Activated naive CD4-positive, alpha-beta T cell treated with Interleukin-2 at 50 U/mL for 16 hours (primary cell): ENCODE results near the gene POPDC2.
"Not testable (repeated sequence)": the region's sequence is repeated elsewhere in the genome, so short reads cannot be mapped to it uniquely, and the experiment has no call there.

Source experiments
- DNase-seq: peaks from one replicate; pipeline ENCODE4 v3.0.0-alpha.2; 2020

POPDC2 gene, protein sequence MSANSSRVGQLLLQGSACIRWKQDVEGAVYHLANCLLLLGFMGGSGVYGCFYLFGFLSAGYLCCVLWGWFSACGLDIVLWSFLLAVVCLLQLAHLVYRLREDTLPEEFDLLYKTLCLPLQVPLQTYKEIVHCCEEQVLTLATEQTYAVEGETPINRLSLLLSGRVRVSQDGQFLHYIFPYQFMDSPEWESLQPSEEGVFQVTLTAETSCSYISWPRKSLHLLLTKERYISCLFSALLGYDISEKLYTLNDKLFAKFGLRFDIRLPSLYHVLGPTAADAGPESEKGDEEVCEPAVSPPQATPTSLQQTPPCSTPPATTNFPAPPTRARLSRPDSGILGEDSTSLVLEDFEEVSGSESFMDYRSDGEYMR

DNA sequence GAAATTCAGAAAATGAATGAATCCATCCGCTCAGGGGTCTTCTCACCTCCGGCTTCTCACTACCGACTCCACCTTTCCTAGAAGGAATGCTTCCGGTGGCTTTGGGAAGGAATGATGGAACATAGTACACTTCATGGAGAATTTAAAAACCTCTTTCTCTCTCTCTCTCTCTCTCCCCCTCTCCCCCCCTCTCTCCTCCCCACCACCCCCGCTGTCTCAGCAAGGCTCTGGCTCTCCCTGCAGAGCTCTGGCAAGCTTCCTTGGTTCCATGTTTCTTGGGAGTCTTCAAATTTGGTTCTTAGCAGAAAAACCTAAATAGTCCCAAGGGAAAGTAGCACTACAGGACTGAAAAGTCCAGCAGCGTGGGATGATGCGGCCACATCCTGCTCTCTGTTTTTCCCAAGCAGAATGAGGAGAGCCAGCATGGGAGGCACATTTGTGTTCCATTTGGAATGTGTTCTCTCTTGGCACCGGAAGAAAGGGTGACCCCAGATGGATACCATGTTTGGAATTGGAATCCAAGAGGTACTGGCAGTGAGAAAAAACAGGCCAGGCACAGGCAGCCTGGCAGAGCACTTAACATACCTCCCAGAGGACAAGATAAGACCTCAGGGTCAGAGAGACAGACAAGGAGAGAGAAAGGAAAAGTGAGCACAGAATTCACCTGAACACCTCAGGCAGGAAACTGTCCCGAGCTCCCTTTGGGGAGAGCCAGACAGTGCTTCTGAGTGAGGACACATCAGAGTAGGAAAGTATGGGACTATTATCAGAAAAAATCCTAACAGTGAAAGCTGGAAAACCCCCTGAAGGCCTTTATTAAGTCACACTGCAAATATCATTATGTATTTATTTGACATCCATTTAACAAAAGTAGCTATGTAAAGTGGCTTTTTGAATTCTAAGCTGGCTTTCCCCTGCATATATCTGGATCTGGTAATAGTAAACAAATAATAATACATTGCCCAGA lies at the start of gene POPDC2:
TSS of gene POPDC2 (minus strand) at position 116 of the 967 bp plus-strand sequence. CDS start 166 bp downstream, outside the sequence.
- DNase-seq, result no peak

DNA sequence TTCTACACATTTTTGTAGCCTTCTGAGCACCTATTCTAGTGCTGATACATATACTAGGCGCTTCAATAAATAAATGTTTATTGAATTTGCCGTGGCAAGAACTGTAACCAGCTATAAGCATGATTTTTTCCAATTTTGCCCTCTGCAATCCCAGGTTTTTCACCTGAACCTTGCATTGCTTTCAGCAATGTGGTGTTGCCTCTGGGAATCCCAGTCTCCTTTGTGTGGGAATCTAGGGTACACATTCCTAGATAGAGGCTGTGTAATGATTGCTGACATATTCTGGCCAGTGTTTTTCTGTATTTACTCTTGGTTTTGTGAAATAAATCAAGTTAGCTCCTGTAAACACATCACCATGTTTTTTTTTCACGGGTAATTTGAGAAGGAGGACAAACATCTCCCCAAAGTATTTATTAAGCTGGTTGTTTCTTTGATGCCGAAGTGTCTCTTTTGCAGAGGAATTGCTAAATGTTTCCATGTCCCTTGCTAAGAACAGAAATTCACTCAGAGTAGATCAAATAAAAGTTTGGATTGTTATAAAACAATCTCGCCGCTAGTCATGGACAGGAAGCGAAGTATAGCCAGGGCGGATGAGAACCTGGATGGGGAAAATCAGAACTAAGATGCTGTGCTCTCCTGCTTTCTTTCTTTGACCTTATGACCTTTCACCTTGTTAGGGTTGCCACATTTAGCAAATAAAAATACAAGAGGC lies 43.6 kb upstream of the POPDC2 start:
- DNase-seq, result no peak

DNA sequence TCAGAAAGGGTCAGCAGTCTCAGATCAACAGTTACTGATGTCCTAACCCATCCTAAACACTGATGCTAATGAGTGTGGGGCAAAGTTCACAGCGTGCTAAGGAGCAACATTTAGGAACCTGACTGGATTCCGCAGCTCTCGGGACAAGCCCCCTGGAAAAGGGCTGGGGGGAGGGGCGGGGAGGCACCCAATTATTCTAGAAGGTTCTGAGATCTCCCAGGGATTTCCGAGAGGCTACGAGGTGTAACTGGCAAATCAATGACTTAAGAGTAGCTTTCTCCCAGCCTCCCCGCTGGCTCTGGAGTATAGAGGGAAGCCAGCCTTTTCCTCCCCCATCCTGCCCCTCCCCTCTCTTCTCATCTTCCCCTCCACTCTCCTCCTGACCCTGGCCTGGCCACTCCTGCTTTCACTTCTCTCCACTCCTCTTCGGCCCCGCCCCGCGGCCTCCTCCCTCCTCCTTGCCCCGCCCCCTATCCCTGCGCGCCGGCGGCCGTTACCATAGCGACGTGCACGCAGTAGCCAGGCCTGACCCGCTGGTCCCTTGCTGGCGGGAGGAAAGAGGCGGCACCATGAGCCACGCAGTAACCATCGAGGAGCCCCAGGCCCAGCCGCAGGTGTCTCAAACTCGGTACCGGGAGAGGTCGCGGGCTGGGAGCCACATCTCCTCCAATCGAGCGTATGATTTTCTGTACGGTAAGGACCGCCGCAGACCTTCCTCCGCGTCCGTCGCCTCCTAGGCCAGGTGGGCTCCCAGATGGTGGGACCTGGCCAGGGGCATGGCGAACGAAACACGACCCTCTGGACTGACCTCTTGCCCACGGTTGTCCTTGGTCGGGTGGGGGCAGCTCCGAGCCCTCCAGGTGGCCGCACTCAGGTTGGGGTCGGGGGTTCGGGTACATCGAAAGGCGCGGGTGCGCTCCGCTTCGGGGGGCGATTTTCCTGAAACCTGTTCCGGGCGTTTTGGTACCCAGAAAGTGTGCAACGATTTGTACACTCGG lies 42.4 kb upstream of the POPDC2 start, which contains the start of gene CFAP91:
TSS of gene CFAP91 (plus strand) at position 493 of the 998 bp plus-strand sequence. CDS start at position 570, 77 bp downstream.
- peak; percentile 81 for DNase-seq

DNA sequence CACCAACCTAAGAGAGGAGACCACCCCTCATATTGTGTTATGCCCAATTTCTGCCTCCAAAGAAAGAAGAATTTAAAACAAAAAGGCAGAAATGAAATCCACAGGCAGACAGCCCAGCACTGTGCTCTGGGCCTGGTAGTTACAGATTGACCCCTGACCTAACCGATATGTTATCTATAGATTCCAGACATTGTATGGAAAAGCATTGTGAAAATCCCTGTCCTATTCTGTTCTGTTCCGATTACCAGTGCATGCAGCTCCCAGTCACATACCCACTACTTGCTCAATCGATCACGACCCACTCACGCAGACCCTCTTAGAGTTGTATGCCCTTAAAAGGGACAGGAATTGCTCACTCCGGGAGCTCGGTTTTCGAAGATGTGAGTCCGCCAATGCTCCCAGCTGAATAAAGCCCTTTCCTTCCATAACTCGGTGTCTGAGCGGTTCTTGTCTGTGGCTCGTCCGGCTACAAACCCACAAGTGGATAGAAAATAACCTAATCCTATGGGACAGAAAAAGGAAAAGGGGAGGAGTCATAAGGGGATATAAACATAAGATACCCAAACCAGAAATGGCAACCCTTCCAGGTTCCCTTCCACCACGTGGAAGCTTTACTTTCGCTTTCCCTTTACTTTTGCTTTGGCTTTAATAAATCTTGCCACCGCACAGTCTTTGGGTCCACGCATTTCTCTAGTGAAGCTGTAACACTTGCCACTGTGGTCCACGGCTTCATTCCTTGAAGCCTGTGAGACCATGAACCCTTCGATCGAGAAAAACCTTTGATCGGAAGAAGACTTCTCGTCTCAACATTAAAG lies 40.7 kb upstream of the POPDC2 start:
- DNase-seq, result no peak

DNA sequence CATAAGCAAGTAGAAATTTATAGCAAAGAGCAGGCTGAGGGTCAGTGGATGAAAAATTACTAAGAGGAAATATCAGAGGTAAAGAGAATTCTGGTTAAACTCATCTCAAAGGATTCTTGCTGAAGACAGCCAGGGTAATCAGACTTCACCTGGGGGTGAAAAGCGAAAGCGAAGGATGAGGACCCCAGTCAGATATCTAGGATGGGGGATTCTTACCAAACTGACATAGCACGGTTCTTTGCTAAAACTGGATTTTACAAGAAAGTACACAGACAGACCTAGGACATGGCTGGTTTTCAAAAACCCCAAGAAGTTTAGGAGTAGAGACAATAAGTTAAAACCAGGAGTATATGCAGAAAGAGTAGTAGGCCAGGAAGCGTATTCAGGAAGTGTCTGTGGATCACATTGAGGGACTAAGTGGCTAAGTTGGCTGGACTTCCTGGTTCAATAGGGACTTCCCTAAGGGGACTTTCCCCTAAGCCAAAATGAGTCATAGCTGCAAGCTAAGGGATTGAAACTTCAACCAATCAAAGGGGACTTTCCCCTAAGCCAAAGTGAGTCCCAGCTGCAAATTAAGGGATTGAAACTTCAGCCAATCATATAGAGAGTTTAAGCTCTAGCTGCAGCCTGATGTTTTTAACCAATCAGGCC lies 40.0 kb upstream of the POPDC2 start:
- DNase-seq, result peak; percentile 7

DNA sequence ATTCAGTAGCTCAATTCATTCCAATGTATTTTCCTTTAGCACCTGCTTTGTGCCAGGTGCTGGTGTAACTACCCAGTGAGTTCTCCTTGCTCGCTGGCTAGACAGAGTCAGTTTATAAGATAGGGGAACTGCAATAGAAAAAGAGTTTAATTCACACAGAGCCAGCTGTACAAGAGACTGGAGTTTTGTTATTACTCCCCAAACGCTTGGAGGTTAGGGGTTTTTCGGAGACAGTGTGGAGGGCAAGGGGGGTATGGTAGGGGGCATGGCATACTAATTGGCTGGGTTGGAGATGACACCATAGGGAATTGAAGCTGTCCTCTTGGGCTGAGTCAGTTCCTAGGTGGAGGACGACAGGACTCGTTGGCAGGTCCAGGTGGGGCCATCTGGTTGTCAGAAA lies 37.0 kb upstream of the POPDC2 start:
- no peak for DNase-seq

DNA sequence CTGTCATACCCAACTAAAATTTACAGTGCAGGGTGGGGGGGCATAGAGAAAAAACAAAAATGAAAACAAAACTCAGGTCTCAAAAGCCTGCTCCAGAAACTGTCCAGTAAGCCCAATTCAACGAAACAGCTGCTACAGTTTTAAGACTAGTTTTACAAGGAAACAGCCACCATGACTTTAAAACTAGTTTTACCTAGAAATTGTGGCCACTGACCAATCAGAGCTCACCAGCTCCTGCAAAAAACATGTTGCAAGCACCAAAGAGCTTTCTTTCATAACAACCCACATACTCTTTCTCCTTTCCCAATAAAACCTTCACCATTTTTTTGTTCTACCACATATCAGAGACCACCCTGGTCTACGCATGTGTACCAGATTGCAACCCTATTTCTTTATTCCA lies 35.1 kb upstream of the POPDC2 start:
- no peak for DNase-seq

DNA sequence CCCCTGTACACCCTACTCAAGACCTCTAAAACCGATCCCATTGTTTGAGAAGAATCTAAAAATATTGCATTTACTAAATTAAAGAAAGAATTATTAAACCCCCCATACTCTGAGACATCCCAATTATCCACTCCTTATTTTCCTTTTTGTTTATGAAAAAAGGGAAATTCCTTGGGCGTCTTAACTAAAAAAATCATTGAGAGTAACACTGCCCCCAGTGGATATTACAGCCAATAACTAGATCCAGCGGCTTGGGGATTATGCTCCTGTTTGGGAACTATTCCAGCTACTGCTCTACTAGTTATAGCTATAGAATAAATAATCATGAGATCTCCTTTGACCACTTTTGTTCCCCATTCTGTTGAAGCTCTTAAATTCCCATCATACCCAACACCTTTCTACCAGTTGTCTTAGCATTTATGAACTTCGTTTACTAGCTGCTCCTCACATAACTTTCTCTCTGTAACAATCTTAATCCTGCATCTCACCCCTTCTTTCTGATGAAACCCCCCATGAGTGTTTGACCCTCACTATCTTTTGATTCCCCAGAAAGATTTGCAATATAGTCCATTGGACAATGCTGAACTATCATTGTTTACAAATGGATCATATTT lies 29.8 kb upstream of the POPDC2 start:
- DNase-seq, result no peak

DNA sequence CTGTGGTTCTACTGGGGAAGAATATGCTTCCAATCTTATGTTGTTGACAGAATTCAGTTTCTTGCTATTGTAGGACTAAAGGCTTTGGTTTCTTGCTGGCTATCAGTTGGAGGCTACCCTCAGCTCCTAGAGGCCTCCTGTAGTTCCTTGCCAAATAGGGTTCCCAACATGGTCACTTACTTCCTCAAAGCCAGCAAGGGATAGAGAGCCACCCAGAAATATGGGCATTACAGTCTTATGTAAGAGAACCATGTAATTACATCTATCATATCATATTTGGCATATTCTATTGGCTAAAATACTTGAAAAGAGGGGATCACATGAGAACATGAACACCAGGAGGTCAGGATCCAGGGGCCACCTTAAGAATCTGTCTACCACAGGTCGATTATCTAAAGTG lies 23.0 kb upstream of the POPDC2 start:
- no peak for DNase-seq

DNA sequence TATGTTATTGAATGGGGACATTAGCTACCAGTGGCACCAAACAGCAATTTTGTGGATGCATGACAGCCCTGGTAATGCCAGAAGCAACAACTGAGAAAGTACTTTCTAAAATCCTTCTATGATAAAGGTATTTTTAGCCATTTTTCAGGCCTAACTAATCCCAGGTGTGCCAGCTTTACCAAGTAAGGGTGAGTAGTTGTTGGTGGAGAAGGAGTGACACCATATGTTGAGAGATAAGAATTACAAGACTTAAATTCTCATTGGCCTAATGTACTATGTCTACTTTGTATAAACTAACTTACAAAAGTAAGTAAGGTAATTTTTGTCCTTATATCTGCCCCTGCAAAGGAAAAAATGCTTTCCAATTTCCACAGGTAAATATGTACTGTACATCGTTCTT lies 20.9 kb upstream of the POPDC2 start:
- DNase-seq, result no peak

DNA sequence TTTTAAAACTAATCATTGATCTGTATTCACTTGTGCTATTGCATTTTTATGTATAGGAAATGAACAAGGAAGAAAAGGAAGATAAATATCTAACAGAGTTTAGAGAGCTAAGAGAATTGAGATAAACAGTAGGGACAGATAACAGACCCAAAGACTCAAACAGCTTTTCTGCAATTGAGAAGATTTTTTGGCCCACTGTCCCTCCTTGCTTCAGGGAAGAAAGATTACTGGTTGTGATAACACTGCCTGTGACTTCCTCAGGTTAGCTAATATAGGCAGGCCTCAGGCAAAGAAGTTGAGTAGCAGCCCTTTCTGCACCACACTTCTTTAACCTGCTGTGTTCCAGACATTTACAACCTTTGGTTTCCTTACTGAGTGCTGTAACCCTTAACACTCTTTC lies 19.5 kb upstream of the POPDC2 start:
- no peak for DNase-seq

DNA sequence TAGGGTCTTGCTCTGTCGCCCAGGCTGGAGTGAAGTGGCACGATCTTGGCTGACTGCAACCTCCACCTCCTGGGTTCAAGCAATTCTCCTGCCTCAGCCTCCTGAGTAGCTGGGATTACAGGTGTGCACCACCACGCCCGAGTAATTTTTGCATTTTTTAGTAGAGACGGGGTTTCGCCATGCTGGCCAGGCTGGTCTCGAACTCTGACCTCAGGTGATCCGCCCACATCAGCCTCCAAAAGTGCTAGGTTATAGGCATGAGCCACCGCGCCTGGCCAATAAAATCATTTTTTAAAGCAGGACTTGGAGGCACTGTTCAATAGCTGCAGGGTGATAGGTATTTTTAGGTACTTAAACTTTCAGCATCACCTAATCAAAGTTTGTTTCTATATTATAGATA lies 17.8 kb upstream of the POPDC2 start:
- DNase-seq, result not testable (repeated sequence)

DNA sequence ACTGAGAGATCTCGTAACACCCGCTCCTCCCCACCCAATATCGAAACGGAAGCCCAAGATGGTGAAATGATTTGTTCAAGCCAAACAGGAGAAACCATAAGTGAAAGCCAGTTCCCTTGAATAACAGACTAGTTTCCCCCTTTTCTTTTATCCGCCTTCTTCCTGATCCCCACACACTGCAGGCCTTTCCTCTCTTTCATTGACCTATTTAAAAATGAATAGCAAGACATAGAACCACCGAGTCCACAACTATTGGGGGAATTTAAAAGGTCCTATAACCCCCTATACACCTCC lies 17.2 kb upstream of the POPDC2 start:
- DNase-seq, result no peak

DNA sequence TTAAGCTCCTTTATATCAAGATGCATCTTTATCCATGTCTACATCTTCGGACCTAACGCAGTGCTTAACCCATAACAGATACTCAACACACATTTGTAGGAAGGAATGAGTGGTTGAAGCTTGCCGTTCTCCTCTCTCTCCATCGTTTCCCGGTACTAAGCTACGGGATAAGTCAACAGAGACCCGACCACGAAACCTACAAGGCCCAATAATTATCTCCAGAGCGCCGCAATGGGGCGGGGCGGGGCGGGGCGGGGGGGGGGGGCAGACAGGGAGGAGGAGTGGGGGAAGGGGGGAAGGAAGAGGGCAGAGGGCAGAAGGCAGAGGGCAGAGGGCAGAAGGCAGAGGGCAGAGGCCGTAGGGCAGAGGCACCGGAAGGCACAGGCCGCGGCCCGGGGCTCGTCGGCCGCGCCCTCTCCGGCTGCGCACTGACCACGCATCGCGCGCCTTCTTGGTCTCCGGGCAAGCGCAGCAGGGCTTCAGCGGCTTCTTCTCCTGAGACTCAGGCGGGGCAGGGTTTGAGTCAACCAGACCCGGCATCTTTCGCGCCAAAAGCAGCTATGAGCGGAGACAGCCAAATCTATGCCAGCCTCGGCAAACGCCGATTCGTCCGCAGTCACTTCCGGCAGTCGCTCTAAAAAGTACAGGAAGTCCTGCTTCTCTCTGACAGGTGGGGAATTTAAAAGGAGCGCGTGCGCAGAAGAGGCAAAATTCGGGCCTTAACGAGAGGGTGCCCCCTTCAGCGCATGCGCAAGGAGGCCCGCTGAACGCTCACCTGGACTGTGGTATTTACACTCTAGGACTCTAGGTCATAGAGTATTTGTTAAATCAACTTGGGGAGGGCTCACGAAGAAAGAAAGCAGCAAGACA lies 16.6 kb upstream of the POPDC2 start, which contains the start of gene COX17:
TSS of gene COX17 (minus strand) at position 636 of the 870 bp plus-strand sequence. CDS start at position 540, 96 bp downstream.
- peak; percentile 94 for DNase-seq

DNA sequence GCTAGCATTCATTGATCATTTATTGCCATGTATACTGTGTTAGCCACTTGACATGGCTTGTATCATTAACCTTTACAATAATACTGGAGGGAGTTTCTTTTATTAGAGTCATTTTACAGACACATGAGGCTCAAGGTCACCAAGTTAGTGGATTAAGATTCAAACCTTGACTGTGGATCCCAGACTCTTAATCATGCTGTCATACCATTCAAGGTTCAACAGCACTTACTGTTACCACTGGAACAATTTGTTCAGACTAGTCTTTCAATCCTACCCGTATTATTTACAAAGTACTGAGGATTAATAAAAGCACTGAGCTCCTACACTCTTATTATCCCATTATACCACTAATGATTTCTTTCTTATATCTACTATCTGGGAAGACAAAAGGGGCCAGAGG lies 15.6 kb upstream of the POPDC2 start:
- no peak for DNase-seq

DNA sequence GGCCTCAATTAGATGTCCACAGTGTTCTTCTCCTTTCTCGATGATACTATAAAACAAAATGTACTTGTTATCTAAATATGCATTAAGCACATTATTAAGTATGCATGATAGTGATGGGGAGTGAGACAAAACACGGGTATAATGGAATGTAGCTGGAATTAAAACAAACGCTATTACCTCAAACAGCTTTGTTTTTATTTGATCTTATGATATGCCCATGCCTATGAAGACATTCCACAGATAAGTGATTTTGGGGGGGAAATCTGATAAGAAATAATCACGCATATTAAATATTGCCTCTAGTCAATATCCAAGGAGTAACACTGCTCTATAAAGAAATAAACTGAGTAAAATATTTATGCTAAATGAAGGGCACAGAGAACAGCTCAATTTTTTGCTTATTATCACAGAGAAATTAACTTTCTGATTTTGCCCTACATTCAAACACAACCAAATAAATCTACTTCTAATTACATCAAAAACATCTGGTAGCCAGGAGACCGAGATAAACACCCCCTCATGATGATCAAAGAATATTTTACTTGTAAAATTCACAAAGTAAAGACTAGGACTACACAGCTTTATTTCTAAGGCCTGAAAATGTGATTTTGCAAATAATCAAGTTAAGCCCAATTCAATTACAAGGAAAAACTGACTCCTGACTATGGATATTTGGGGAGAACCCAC lies 14.9 kb upstream of the POPDC2 start:
- DNase-seq, result no peak

DNA sequence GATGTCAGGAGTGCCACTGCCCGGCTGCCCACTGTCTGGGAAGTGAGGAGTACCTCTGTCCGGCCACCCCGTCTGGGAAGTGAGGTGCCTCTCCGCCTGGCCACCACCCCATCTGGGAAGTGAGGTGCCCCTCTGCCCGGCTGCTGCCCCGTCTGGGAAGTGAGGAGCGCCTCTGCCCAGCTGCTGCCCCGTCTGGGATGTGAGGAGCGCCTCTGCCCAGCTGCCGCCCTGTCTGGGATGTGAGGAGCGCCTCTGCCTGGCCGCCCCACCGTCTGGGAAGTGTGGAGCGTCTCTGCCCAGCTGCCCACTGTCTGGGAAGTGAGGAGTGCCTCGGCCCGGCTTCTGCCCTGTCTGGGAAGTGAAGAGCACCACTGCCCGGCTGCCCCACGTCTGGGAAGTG lies 13.5 kb upstream of the POPDC2 start:
- no peak for DNase-seq

DNA sequence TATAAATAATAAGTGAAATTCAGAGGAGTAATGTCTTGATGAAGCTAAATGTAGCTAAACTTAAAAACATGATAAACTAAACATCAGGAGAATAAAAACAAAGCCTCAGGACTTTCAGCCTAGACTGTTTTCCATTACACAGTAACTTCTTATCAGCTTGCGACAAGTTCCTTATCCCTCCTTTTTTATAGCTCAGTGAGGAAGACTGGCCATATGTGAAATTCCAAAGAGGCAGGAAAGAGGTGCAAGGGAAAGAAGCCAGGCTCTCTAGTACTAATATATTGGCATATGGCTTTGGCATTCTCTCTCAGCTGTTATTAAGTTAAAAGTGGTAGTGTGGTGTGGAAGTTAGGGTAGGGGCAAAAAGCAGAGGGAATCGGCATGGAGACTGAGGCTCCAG lies 12.4 kb upstream of the POPDC2 start:
- no peak for DNase-seq
